ENCODE data around the gene ZMIZ1.

The ZMIZ1 gene

GRCh38 chr10:79143879-79144278, 75.1 kb downstream of the ZMIZ1 start:
- H3K36me3 ChIP-seq: peaks cover 36% of the 10 kb centered on the region
- TF ChIP-seq CTCF (IDR thresholded peaks at IDR 0.05; ENCODE audit: low read depth, low read length): no peak
- H3K4me3 ChIP-seq (ENCODE audit: low read depth, low read length): no peak overlapping the region
- no peak for DNase-seq
- no peaks in the 10 kb centered on the region for H3K27me3 ChIP-seq
- peaks cover 36% of the 10 kb centered on the region for H3K4me1 ChIP-seq
- no peaks in the 10 kb centered on the region for H3K9me3 ChIP-seq

- H3K9me3 ChIP-seq: no peaks in the 10 kb centered on the region
- H3K4me3 ChIP-seq (ENCODE audit: low read depth, low read length): no peak overlapping the region
- no peak for TF ChIP-seq CTCF (IDR thresholded peaks at IDR 0.05; ENCODE audit: low read depth, low read length)
- peaks cover 33% of the 10 kb centered on the region for H3K36me3 ChIP-seq
- H3K4me1 ChIP-seq: peaks cover 42% of the 10 kb centered on the region
- no peaks in the 10 kb centered on the region for H3K27me3 ChIP-seq
- DNase-seq: no peak
Measured at GRCh38 chr10:79144351-79145173, 75.8 kb downstream of the ZMIZ1 start.

- no peak for TF ChIP-seq CTCF (IDR thresholded peaks at IDR 0.05; ENCODE audit: low read depth, low read length)
- Histone ChIP-seq H3K4me1 (peaks cover 47% of the 10 kb centered on the region), H3K4me3 (ENCODE audit: low read depth, low read length) (no peak overlapping the region), H3K27me3 (no peaks in the 10 kb centered on the region), H3K9me3 (no peaks in the 10 kb centered on the region), H3K36me3 (peaks cover 27% of the 10 kb centered on the region)
- DNase-seq: no peak
Measured at GRCh38 chr10:79145174-79145483, 76.4 kb downstream of the ZMIZ1 start.

GRCh38 chr10:79145517-79146470, 77.0 kb downstream of the ZMIZ1 start:
- H3K36me3 ChIP-seq: peaks cover 23% of the 10 kb centered on the region
- TF ChIP-seq CTCF (IDR thresholded peaks at IDR 0.05; ENCODE audit: low read depth, low read length): no peak

GRCh38 chr10:79146611-79147130, 77.9 kb downstream of the ZMIZ1 start:
- H3K4me1 ChIP-seq: peaks cover 59% of the 10 kb centered on the region
- no peaks in the 10 kb centered on the region for H3K9me3 ChIP-seq
- TF ChIP-seq CTCF (IDR thresholded peaks at IDR 0.05; ENCODE audit: low read depth, low read length): no peak
- no peak for DNase-seq
- H3K4me3 ChIP-seq (ENCODE audit: low read depth, low read length): no peak overlapping the region
- peaks cover 14% of the 10 kb centered on the region for H3K36me3 ChIP-seq
- H3K27me3 ChIP-seq: no peaks in the 10 kb centered on the region

More at GRCh38 chr10:79145517-79146470, 77.0 kb downstream of the ZMIZ1 start:
- H3K4me1 ChIP-seq: peaks cover 52% of the 10 kb centered on the region
- H3K9me3 ChIP-seq: no peaks in the 10 kb centered on the region
- no peak for DNase-seq
- no peaks in the 10 kb centered on the region for H3K27me3 ChIP-seq
- H3K4me3 ChIP-seq (ENCODE audit: low read depth, low read length): no peak overlapping the region
